OCI-LY3 (cell line): ENCODE results near the gene SRPK1.

Source experiments
- EZH2phosphoT487 ChIP-seq: fragments of 200-600 bp; shearing (Covaris generic); IDR thresholded peaks from 2 replicates; pipeline ENCODE4 v1.6.1; 2018; ENCODE audit warnings: antibody characterized with exemption, mixed run types, low read depth
- TF ChIP-seq, protein P1 (sequence below): fragments of 200-600, 300-600 bp; sonication (generic); IDR thresholded peaks from 2 replicates; pipeline ENCODE4 v1.5.1; 2014; ENCODE audit warnings: antibody characterized with exemption, low read length, low read depth

DNA sequence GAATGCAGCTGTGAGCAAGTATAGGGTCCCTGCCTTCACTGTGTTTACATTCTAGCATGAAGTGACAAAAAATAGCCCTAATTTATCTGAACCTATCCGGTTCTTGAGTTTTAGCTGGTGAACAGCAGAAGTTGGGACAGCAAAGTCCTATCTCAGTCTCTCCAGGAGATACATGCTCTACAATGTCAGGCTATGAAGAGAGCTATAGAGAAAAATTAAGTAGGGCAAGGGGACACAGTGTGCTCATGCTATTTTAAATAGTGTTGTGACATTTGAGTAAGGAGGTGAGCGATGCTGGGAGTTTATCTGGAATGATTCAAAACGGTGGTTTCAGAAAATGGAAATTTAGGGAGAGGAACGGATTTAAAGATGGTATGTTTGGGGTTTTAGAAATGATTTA, 20.4 kb downstream of the SRPK1 start:
- TF ChIP-seq, protein P1, sequence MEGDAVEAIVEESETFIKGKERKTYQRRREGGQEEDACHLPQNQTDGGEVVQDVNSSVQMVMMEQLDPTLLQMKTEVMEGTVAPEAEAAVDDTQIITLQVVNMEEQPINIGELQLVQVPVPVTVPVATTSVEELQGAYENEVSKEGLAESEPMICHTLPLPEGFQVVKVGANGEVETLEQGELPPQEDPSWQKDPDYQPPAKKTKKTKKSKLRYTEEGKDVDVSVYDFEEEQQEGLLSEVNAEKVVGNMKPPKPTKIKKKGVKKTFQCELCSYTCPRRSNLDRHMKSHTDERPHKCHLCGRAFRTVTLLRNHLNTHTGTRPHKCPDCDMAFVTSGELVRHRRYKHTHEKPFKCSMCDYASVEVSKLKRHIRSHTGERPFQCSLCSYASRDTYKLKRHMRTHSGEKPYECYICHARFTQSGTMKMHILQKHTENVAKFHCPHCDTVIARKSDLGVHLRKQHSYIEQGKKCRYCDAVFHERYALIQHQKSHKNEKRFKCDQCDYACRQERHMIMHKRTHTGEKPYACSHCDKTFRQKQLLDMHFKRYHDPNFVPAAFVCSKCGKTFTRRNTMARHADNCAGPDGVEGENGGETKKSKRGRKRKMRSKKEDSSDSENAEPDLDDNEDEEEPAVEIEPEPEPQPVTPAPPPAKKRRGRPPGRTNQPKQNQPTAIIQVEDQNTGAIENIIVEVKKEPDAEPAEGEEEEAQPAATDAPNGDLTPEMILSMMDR: no peak
- TF ChIP-seq EZH2phosphoT487: no peak
